T-helper 9 cell (primary cell): ENCODE results near the gene SH3TC1.

Source experiments
- DNase-seq: peaks from one replicate; pipeline ENCODE4 v3.0.0-alpha.2; 2020

The SH3TC1 gene

DNA sequence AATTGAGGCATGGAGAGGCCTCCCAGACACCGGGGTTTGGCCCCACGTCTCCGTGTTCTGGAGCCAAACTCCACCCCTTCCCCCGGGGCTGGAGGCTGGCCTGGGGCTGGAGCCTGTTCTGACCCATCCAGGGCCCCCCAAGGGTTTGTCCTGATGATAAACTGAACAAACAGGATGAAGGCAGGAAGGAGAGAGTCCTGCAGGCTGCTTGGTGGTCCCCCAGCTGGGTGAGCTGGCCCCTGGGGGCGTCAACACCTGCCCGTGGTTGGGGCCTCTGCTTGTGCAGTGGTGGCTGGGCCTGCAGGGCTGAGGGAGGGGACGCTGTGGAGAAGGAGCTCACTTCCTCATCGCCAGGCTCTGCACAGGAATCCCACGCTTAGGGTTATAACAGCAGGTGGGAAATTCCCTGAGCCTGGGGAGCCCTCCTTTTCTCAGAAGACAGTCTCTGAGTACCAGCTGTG is 2.3 kb downstream of the SH3TC1 start:
- DNase-seq = peak; percentile 22

DNA sequence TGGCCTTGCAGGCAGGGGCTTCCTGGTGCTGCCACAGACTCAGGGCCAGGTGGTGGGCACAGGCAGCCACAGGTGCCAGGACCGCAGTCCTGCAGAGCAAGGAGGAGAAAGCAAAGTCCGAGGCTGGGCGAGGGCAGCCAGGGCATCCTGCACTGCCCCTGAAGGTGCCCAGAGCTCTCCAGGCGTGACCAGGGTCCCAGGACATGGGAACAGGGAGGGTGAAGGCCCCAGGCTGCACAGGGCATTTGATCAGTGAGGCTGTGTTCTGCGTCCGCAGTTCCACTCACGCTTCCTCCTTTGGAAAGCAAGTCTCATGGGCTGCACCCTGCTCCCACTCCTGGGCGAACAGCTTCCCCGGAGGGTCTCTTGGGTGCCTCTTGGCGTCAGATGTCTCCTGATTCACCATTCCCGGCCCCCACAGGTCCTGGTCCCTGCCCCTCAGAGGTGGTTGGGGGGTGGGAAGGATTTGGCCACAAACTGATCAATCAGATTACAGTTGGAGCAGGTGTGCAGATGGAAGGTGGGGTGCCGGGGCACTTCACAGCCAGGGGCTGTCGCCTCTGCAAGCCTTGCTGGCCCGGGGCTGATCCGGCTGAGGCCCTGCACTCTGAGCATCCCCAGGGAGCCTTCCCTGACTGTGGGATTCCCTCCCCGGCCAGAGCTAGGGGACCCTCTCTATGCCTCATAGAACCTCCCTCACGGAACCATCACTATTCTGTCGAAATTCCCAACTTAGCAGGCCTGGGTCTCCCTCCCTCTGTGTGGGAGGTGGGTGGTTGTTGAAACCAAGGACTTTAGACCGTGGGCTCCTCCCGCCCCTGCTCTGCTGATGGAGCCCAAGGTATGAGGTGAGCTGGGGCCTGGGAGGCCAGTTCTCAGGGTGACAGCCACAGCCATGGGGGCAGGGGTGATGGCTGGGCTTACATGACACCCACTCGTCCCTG is 3.3 kb downstream of the SH3TC1 start:
- no peak for DNase-seq

DNA sequence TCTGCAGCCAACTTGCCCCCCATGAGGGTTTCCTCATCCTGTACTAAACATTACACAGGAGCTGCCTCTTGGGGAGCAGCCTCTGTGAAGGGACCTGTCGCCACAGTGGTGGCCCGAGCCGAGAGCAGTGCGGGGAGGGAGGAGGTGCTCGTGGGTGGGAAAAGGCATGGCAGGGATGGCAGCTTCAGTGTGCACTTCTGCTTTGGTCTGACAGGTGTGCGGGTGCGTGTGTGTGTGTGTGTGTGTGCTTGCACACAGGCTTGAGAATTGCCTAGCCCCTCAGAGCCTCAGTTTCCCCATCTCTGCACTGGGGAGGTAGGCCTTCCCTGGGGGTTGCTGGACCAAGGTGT is 3.9 kb downstream of the SH3TC1 start:
- no peak for DNase-seq

GRCh38 chr4:8203817-8204216 is 4.7 kb downstream of the SH3TC1 start:
- DNase-seq = no peak

DNA sequence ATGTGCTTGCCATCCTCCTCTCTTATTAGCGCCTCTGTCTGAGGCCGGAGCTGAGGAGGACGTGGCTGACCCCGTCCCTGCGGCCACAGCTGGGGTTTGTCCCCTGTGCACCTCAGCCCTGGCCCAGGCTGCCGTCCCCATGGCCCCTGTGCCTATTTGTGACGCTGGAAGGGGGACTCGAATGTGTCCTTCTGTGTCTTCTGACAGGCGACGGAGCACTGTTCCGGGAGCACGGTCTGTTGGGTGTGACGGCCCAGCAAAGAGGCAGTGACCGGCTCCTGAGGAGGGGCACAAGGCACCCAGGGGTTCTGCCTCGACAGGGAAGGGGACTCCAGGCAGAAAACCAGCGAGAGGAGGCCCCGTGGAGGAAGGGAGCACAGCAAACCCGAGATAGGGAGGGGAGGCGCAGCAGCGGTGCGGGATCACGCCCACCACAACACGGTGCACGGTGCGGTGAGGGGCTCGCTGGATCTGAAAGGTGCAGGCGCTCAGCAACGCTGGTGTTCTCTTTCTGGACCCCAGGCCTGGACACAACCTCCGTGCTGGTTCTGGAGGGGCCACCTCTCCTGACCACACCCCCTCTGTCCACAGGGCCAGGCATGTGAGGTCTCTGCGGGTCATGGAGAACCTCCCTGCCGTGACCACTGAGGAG is 5.6 kb downstream of the SH3TC1 start:
- DNase-seq = no peak

DNA sequence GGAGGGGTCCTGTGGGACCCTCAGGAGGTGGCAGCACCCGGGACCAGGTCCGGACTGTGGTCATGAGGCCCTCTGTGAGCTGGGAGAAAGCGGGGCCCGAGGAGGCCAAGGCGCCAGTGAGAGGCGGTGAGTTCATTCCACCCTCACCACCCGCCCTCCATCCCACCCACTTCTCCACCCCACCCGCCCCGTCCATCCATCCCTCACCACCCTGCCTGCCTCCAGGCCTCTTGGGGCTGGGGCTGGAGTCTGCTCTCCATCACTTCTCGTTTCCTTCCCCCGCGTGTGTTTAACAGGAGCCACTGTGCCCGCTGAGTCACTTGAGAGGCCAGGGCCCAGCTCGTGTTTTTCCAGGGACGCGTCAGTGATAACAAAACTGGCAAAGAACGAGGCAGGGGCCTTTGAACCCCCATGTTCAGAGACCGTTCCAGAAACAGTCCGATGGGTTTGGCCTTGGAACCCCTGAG is 6.2 kb downstream of the SH3TC1 start:
- no peak for DNase-seq

GRCh38 chr4:8205749-8206611 is 6.9 kb downstream of the SH3TC1 start:
- no peak for DNase-seq

- no peak for DNase-seq
Measured at GRCh38 chr4:8207314-8207713, 8.2 kb downstream of the SH3TC1 start.

DNA sequence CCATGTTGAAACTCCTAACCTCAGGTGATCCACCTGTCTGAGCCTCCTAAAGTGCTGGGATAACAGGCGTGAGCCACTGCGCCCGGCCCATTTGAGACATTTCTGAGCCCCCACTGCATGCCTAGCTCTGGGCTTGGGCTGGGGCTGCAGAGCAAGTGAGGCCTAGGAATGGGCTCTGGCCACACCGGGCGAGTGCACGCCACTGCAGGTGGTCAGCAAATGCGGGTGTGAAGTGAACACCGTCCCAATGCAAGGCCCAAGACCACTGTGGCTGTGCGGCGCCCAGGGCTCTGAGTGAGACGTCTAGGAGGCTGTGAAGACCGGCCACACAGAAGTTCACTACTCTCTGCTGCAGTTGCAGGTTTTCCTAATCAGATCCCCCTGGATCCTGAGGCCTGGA is 9.5 kb downstream of the SH3TC1 start:
- no peak for DNase-seq

DNA sequence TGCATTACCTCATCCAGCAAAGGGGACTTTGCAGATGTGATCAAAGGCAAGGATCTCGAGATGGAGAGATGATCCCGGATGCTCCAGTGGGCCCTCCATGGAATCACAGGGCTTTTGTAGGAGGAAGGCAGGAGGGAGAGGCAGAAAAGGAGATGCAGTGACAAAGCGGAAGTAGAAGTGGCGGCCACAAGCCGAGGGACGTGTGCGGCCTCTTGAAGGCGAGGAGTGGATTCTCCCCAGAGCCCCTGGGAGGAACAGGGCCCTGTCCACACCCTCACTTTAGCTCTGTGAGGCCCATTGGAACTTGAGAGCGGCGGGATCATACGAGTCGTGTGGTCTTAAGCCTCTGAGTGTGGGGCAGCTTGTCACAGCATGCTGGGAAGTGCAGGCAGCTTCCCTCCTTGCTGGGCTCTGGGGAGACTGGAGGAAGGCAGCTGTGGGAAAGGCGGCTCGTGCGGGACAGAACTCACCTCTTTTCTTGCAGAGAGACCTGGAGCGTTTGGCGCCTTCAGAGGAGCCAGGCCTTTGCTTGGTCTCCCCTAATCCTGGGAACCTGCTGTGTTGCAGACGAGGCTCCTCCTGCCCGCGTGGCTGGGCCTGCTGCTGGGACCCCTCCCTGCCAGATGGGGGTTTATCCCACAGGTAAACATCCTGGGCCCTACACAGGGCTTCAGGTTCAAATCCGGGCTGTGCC is 10.2 kb downstream of the SH3TC1 start:
- no peak for DNase-seq

DNA sequence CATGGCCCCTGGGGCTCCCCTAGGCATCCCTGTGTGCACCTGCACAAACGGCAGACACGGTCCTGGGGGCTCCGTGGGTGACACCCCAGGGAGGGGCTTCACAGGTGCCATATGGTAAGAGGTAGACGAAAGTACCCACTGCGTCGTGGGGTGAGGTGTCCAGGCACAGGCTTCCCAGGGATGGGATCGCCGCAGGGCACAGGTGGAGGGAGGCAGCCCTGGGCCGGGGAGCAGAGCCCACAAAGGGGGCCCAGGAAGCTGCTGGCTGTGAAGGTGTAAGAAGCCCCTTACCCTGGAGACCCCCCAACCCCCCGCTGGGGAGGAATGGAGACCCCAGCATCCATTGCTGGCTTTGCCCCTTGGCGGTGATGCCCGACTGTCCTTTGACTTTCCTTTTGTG is 10.9 kb downstream of the SH3TC1 start:
- DNase-seq = no peak

GRCh38 chr4:8210616-8211015 is 11.5 kb downstream of the SH3TC1 start:
- DNase-seq = no peak

GRCh38 chr4:8211251-8211650 is 12.2 kb downstream of the SH3TC1 start:
- no peak for DNase-seq

GRCh38 chr4:8211737-8212581 is 12.9 kb downstream of the SH3TC1 start:
- no peak for DNase-seq

- DNase-seq = no peak
Measured at GRCh38 chr4:8212622-8213021, 13.5 kb downstream of the SH3TC1 start.

- no peak for DNase-seq
Measured at GRCh38 chr4:8213121-8213520, 14.0 kb downstream of the SH3TC1 start.

DNA sequence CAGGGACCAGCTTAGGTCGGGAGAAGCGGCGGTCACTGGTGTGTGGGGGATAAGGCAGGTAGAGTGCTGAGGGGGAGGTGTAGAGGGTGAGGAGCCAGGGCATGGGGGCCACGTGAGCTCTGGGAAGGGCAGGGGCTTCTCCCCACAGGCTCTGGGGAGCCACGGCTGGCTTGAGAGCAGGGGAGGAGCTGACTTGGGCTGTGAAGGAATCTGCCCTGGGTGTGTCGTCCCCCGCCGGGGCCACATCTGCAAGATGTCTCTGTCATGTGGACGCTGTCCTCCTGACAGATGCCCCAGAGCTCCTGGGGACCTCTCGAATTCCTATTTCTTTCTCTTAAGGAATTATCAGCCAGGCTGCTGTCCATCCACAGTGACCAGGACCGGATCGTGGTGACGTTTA is 15.0 kb downstream of the SH3TC1 start:
- DNase-seq = no peak

DNA sequence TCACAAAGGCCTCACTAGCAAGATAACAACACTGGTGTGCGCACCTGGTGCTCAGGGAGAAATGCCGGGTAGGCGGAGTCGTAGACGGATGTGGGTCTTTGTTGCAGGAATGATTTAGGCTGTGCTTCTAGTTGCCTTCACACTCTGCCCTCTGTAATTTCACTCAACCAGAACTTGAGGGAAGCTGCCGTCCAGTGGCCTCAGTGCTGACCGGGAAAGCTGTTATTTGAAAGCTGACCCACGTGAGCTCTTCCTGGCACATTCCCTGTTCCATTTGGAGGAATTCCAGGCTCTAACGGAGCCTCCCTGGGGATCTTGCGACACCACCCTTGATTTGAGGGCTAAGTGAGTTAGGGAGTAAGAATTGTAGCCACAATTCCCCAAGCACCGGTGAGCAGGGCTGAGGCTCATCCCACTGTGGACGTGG is 15.9 kb downstream of the SH3TC1 start:
- DNase-seq = no peak

GRCh38 chr4:8215641-8216442 is 16.8 kb downstream of the SH3TC1 start:
- no peak for DNase-seq

DNA sequence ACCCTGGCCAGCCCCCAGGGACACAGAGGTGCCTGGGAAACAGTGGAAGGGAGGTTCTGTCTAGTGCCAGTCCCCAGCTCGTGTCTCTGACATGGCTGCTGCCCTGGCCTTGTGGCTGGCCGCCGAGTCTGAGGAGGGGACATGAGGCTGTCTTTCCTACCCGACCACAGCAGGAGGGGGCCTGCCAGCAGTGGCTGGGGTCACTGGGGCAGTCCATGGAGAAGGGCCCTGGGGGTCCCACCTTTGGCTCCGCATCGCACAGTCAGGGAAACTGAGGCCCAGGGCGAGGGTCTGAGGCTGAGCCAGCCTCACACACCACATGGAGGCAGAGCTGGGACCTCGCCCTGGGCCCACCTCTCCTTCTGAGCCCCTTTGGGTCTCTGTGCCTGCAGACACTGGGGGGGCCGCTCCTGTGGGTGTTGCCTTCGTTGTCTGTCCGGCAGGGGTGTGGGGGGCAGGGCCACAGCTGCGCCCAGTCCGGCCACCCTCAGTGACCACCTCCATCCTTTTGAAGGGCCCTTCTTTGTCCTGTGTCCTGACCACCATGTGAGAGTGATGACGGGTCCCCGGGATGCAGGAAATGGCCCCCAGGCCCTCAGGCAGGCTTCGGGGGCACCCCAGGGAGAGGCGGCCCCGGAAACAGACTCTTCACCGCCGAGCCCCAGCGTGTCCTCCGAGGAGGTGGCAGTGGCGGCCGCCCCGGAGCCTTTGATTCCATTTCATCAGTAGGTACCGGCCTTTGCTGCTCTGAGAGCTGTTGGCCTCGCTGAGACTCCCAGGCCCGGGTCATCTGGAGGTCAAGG is 17.6 kb downstream of the SH3TC1 start:
- DNase-seq = no peak
